ELR (cell line): ENCODE measurements around the gene VMAC.
A peak's percentile ranks its signal among the peaks of the same experiment; 100 is the strongest.
"Not testable (repeated sequence)": the region's sequence is repeated elsewhere in the genome, so short reads cannot be mapped to it uniquely, and the experiment has no call there.

Experiments used
- DNase-seq: peaks from one replicate; pipeline ENCODE4 v3.0.0-alpha.2; 2015; ENCODE audit warnings: low read depth

Gene VMAC

GRCh38 chr19:5904352-5905113 lies at the start of gene VMAC:
TSS of gene VMAC (plus strand) at chr19:5904872. CDS start at chr19:5904891, 19 bp downstream.
- peak; percentile 100 for DNase-seq

GRCh38 chr19:5855151-5855550 lies 49.5 kb upstream of the VMAC start:
- DNase-seq: not testable (repeated sequence)

GRCh38 chr19:5857203-5858081 lies 47.2 kb upstream of the VMAC start:
- DNase-seq: no peak

- no peak for DNase-seq
These were observed 41.5 kb upstream of the VMAC start for GRCh38 chr19:5863030-5863665.

GRCh38 chr19:5864013-5864720 lies 40.5 kb upstream of the VMAC start:
- no peak for DNase-seq

GRCh38 chr19:5864725-5865486 lies 39.8 kb upstream of the VMAC start:
- DNase-seq: no peak

GRCh38 chr19:5865772-5866171 lies 38.9 kb upstream of the VMAC start:
- DNase-seq: no peak

- DNase-seq: no peak
These were observed 37.2 kb upstream of the VMAC start for GRCh38 chr19:5867201-5868136.

GRCh38 chr19:5870986-5871394 lies 33.7 kb upstream of the VMAC start:
- DNase-seq: no peak

GRCh38 chr19:5873617-5874199 lies 31.0 kb upstream of the VMAC start:
- no peak for DNase-seq

GRCh38 chr19:5874496-5874895 lies 30.2 kb upstream of the VMAC start:
- DNase-seq: peak; percentile 70

- DNase-seq: no peak
These were observed 27.2 kb upstream of the VMAC start for GRCh38 chr19:5877427-5877826.

GRCh38 chr19:5877882-5878281 lies 26.8 kb upstream of the VMAC start:
- no peak for DNase-seq

GRCh38 chr19:5880196-5880595 lies 24.5 kb upstream of the VMAC start:
- DNase-seq: no peak

- DNase-seq: no peak
These were observed 24.0 kb upstream of the VMAC start for GRCh38 chr19:5880604-5881078.

GRCh38 chr19:5881543-5882299 lies 23.0 kb upstream of the VMAC start:
- no peak for DNase-seq

- DNase-seq: no peak
These were observed 22.2 kb upstream of the VMAC start for GRCh38 chr19:5882421-5882968.

GRCh38 chr19:5883157-5883873 lies 21.4 kb upstream of the VMAC start:
- not testable (repeated sequence) for DNase-seq
